Measurements from ENCODE around the gene FAM114A2.
"Not testable (repeated sequence)": the region's sequence is repeated elsewhere in the genome, so short reads cannot be mapped to it uniquely, and the experiment has no call there.

FAM114A2 gene

DNA sequence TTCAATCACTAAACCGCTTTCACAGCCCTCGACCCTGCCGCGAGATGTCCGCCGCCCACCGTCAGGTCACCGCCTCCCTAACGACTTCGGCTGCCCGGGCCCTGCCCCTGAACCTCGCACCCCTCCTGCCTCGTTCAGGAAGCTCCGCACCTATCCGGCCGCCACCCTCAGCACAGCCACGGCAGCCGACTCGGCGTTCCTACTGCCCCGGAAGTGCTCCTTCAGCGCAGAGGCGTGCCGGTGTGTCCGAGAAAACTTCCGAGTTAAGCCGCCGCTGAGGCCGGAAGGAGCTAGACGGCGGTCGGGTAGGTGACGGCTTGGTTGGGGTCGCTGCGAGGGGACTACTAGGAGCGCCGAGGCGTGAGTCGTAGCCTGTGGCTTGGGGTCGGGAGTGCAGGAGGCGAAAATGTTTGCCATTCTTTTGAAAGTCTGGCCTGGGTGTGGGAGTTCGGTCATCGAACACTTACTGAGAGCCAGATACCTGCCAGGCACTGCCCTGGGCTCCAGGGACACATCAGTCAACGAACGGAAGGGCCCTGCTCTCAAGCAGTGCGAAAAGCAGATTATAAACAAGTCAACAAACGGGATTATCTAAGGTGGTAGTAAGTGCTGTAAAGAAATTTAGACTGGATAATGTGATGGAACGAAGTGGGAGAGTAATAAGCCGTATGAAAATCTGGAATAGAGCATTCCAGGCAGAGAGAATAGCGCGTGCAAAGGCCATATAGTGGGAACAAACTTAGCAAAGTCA, at the start of gene FAM114A2, which contains the start of gene MFAP3:
Gene FAM114A2, minus strand, starts transcription at position 204 of the 751 bp plus-strand sequence. CDS start 3,957 bp downstream, outside the sequence.
Gene MFAP3, plus strand, starts transcription at position 261 of the 751 bp plus-strand sequence. CDS start 10,756 bp downstream, outside the sequence.
- H3K4me3 Mint-ChIP-seq: peak within 1 kb of the TSS; percentile 94
- peaks cover 9% of the 10 kb centered on the region for H3K36me3 Mint-ChIP-seq (ENCODE audit: low read depth)
- no peaks in the 10 kb centered on the region for H3K9me3 Mint-ChIP-seq
- peaks cover 31% of the 10 kb centered on the region for H3K4me1 Mint-ChIP-seq (ENCODE audit: low read depth)
- H3K27ac Mint-ChIP-seq: peak within 1 kb of the TSS; percentile 85
- no peaks in the 10 kb centered on the region for H3K27me3 Mint-ChIP-seq (ENCODE audit: low read depth)

DNA sequence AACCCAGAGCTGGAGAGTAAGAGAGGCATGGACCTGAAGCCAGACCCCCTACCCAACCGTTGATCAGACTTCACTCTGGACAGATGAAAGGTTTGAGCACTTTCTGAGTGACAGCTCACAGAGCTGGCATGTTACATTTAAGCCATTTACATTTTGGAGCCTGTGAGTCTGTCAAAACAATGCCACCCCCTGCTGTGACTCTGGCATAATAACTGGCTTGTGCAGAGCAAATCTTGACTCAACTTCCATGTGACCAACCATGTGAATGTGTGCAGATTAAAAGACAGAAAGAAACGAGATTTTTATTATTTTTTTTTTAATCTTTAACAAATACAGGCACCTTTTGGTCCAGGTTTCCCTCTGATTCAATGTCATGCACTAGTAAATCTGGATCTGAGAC, 48.5 kb upstream of the FAM114A2 start:
- H3K27me3 Mint-ChIP-seq (ENCODE audit: low read depth): peaks cover 26% of the 10 kb centered on the region
- no peaks in the 10 kb centered on the region for H3K9me3 Mint-ChIP-seq
- H3K36me3 Mint-ChIP-seq (ENCODE audit: low read depth): peaks cover 1% of the 10 kb centered on the region
- H3K4me1 Mint-ChIP-seq (ENCODE audit: low read depth): peaks cover 13% of the 10 kb centered on the region
- H3K27ac Mint-ChIP-seq: no peak overlapping the region
- no peak overlapping the region for H3K4me3 Mint-ChIP-seq

DNA sequence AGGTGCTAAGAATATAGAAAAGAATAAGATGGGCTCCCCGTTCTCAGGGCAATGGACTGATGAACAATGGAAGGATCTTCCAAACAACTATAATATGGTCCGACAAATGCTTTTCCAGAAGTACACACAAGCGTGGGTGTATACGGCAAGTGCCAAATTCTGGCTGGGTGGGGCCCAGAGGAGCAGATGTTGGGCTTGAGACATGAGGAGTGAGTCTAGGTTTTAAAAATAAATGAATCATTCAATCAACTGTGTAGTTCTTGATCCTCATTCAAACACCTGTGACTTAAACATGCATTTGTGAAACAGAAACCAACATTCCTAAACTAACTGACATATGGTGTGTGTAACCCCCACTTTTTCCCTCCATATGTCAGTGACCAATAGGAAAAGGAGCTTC, 47.9 kb upstream of the FAM114A2 start:
- Mint-ChIP-seq H3K27me3 (ENCODE audit: low read depth) (peaks cover 19% of the 10 kb centered on the region), H3K4me3 (no peak overlapping the region), H3K27ac (no peak overlapping the region), H3K9me3 (no peaks in the 10 kb centered on the region), H3K4me1 (ENCODE audit: low read depth) (peaks cover 13% of the 10 kb centered on the region), H3K36me3 (ENCODE audit: low read depth) (peaks cover 1% of the 10 kb centered on the region)

DNA sequence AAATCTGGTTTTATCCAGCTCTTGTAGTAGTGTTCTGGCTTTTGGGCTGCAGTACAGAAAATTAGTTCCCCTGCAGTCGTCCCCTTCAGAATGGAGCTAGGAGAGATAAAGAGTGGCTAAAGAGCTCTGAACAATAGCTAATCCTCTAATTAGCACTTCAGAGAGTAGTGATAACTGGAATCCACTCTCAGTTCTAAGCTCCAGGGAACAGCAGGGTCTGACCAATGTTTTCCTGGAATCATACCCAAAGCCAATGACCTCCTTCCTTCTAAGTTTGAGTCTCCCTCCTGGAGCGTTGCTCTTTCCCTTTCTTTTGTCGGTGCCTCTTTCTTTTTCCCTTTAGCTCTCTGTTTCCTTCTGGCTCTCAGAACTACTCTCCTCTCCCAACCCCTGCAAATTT, 47.4 kb upstream of the FAM114A2 start:
- no peak overlapping the region for H3K4me3 Mint-ChIP-seq
- H3K27me3 Mint-ChIP-seq (ENCODE audit: low read depth): peaks cover 17% of the 10 kb centered on the region
- no peak overlapping the region for H3K27ac Mint-ChIP-seq
- H3K9me3 Mint-ChIP-seq: no peaks in the 10 kb centered on the region
- H3K36me3 Mint-ChIP-seq (ENCODE audit: low read depth): peaks cover 1% of the 10 kb centered on the region
- H3K4me1 Mint-ChIP-seq (ENCODE audit: low read depth): peaks cover 14% of the 10 kb centered on the region

DNA sequence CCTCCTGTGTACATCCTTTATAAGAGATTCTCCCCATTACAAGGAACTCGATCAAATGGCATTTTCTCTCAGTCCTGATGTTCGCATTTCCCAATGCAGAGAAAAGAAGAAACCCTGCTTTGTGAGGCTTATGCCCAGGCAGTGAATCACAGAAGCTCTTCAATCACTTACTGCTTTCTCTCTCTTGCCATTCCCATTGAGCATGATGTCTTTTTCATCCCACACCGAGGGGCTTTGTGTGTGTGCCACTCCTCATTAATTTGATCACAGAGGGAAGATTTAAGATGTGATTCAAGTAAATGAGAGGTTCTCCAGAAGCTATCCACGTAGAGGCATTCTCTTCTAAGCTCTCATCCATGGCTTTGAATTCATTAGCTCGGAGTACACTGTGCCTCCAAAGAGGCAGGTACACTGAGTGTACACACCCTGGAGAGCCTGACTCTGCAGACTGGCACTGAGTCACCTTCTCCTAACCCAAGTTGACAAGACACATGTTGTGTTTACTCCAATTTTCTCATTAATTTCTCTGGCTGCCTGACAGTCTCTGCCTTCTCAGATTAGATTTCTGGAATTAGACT, 45.4 kb upstream of the FAM114A2 start:
- Mint-ChIP-seq H3K27me3 (ENCODE audit: low read depth) (peaks cover 10% of the 10 kb centered on the region), H3K36me3 (ENCODE audit: low read depth) (peaks cover 1% of the 10 kb centered on the region), H3K4me1 (ENCODE audit: low read depth) (peaks cover 18% of the 10 kb centered on the region), H3K4me3 (no peak overlapping the region), H3K9me3 (no peaks in the 10 kb centered on the region), H3K27ac (no peak overlapping the region)

DNA sequence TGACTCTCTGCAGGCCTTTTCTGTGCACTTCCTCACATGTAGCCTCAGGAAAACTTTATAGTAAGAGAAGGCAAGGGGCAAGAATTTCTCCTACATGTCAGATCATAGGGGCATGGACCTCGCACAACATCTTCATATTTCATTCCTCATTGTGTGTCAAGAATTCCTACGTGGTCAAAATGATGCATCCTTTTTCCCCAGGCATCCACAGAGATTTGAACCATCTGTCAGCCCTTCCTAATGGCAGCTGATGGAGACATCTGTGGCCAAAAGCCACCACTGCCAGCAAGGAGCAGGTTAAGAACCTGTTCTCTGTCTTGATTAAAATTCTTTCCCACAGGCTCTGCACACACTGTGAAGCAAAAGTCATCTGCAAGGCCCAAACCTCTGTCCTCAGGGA, 42.5 kb upstream of the FAM114A2 start:
- Mint-ChIP-seq H3K9me3 (no peaks in the 10 kb centered on the region), H3K27ac (no peak overlapping the region), H3K4me1 (ENCODE audit: low read depth) (peaks cover 31% of the 10 kb centered on the region)

DNA sequence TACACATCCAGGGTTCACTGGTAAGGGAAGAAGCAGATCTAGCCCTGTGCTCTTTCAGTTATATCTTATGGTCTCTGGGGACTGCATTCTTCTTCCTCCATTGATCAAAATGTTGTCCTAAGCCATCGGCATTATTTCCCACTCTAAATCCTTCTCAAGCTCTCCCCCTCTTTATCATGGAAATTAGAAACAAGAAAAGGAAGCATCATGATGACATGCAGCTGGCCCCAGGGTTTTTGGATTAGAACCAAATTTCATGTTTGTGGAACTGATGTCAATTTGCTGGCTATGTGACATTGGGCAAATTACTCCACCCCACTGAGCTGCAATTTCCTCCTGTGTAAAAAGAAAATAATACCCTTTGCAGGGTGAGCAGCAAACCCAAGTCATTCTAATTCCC, 39.6 kb upstream of the FAM114A2 start:
- H3K4me3 Mint-ChIP-seq: no peak overlapping the region
- peaks cover 41% of the 10 kb centered on the region for H3K4me1 Mint-ChIP-seq (ENCODE audit: low read depth)
- H3K36me3 Mint-ChIP-seq (ENCODE audit: low read depth): peaks cover 4% of the 10 kb centered on the region
- no peaks in the 10 kb centered on the region for H3K27me3 Mint-ChIP-seq (ENCODE audit: low read depth)
- no peaks in the 10 kb centered on the region for H3K9me3 Mint-ChIP-seq
- H3K27ac Mint-ChIP-seq: peak overlapping the region; percentile 7

More for the DNA sequence above, 42.5 kb upstream of the FAM114A2 start:
- Mint-ChIP-seq H3K4me3 (no peak overlapping the region), H3K27me3 (ENCODE audit: low read depth) (peaks cover 7% of the 10 kb centered on the region), H3K36me3 (ENCODE audit: low read depth) (peaks cover 4% of the 10 kb centered on the region)

DNA sequence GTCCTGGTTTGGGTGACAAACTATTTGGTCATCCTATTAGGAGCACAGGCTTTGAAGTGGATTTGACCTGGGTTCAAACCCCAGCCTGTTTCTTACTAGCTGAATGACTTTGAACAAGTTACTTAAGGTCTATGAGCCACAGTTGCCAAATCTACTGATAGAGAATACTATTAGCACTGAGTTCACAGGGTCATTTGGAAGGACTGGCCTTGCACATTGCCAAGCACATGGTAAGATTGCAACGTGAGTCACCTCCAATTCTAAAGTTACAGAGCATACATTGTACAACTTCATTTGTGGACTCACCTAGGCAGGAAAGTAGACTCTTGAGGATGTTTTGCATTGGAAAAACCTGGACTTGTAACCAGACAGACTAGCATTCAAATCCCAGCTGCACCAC, 39.0 kb upstream of the FAM114A2 start:
- Mint-ChIP-seq H3K27me3 (ENCODE audit: low read depth) (no peaks in the 10 kb centered on the region), H3K4me1 (ENCODE audit: low read depth) (peaks cover 47% of the 10 kb centered on the region)

DNA sequence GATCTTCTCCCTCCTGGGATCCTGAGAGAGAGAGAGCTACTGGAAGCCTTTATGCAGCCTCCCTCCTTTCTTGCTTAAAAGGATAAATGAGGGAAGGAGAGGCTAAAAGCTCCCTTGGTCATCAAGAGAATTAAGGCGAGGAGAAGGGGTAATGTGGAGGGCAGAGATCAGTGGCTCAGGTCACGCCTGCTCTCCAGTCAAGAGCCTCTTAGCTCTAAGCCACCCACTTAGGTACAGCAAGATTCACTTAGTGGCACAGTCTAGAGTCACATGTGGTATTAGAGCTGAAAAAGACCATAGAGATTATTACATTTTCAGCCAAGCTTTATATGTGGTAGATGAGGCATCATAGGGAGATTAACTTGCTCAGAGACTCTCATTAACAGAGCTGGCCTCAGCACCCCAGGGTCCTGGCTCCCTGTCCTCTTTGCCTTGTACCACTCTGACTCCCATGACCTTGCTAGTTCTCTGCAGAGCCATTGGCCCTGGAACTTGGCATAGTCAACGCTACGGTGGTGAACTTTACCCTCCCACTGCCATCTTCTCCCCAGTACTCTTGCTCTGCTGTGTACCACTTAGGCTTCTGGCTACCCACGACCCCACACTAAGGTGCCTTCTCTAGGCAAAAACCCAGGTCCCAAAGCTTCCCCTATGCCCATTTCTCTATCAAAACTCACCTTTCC, 37.7 kb upstream of the FAM114A2 start:
- no peaks in the 10 kb centered on the region for H3K9me3 Mint-ChIP-seq
- peaks cover 4% of the 10 kb centered on the region for H3K36me3 Mint-ChIP-seq (ENCODE audit: low read depth)
- peak overlapping the region; percentile 75 for H3K27ac Mint-ChIP-seq
- peaks cover 57% of the 10 kb centered on the region for H3K4me1 Mint-ChIP-seq (ENCODE audit: low read depth)
- H3K27me3 Mint-ChIP-seq (ENCODE audit: low read depth): peaks cover 2% of the 10 kb centered on the region
- H3K4me3 Mint-ChIP-seq: no peak overlapping the region

More for the DNA sequence above, 39.0 kb upstream of the FAM114A2 start:
- H3K9me3 Mint-ChIP-seq: no peaks in the 10 kb centered on the region
- H3K36me3 Mint-ChIP-seq (ENCODE audit: low read depth): peaks cover 4% of the 10 kb centered on the region
- no peak overlapping the region for H3K27ac Mint-ChIP-seq
- H3K4me3 Mint-ChIP-seq: no peak overlapping the region

DNA sequence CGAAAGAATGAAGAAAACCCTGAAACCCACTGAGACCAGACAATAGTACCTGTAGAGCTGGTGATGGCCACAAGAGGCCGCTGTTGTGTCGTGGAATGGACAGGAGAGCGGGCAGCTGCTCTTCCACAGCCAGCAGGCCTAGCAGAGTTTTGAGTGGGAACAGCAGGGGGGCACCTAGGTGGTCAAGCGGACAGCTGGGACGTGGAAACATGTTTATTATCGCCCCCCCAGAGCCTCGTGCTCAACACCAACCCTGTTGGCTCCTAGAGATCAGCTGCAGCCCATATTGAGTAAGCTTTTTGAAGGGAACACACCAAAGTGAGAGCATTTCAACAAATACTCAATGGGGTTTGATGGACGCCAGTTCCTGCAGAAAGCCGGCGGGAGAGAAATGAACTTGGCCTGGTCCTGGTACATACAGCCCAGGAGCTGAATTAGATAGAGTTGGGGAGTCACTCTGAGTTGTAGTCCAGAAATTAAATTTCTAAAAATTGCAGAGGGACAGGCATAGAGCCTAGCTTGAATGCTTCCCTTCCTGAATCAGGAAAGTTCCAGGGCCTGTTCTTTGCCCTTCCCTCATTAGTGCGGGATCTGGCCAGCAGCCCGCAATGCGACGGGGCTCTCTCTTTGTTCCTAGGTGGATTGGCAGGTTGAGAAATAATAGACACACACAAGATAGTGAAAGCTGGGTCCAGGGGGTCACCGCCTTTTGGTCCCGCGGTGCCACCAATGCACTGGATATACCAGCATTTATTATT, 33.9 kb upstream of the FAM114A2 start:
- Mint-ChIP-seq H3K36me3 (ENCODE audit: low read depth) (peaks cover 4% of the 10 kb centered on the region), H3K9me3 (no peaks in the 10 kb centered on the region), H3K27me3 (ENCODE audit: low read depth) (peaks cover 11% of the 10 kb centered on the region), H3K4me3 (peak overlapping the region; percentile 30), H3K4me1 (ENCODE audit: low read depth) (peaks cover 50% of the 10 kb centered on the region), H3K27ac (peak overlapping the region; percentile 74)

DNA sequence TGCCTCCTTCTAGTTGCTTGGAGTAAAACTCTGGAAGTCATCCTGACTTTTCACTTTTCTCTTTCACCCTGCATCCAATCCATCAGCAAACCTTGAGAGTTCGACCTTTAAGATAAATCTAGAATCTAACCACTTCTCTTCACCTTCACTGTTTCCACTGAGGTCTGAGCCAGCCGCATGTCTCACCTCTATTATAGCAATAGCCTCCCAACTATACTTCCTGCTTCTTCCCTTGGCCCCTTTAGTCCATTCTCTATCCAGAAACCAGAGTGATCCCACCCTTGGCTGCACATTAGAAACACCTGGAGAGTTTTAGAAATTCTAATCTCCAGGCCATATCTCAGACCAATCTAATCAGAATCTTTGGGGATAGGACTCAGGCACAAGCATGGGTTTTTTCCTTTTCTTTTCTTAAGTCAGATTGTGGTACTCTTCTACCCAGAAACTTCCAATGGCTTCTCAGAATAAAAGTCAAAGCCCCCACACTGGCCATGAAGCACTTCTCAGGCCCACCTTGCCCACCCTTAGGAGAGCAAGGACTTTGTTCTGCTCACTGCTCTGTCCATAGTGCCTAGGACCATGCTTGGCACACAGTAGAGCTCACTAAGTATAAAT, 33.2 kb upstream of the FAM114A2 start:
- Mint-ChIP-seq H3K4me1 (ENCODE audit: low read depth) (peaks cover 45% of the 10 kb centered on the region), H3K4me3 (peak overlapping the region; percentile 30), H3K27ac (peak overlapping the region; percentile 74), H3K27me3 (ENCODE audit: low read depth) (peaks cover 11% of the 10 kb centered on the region), H3K9me3 (no peaks in the 10 kb centered on the region), H3K36me3 (ENCODE audit: low read depth) (peaks cover 4% of the 10 kb centered on the region)

DNA sequence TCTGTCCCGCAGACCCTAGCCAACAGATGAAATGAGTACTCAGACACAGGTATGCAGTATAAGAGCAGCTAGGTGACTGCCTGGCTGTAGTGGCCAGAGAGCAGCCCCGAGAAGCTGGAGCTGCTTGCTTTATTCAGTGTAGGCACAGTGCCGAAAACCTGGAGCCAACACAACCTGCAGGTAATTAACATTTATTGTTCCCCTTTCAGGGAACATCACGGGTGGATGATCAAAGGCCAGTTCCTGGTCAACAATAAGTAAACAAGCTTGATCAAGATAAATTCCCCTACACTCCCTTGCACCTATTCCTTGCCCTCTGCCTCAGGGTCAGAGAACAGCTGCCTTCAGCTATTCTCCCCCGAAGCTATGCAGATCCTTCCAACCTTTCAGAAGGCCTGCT, 31.1 kb upstream of the FAM114A2 start:
- H3K27ac Mint-ChIP-seq; H3K36me3 Mint-ChIP-seq (ENCODE audit: low read depth): not testable (repeated sequence)
- peaks cover 12% of the 10 kb centered on the region for H3K27me3 Mint-ChIP-seq (ENCODE audit: low read depth)

DNA sequence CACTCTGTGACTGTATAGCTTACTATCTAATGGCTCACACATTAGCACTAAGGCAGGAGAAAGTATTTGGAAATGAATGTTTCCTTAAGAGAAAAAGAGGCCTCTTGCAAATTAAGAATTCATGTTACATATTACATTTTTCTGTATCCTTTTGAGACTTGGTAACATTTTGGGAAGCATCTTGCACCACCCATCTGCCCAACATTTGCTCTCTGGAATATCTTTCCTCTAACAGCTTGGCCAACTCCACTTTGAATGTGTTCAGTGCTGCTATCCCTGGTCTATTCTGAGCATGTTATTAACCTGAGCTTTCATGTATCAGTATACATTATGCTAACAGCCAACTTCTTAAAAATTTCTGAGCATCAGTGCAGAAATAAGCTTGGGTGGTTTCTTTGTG, 27.3 kb upstream of the FAM114A2 start:
- Mint-ChIP-seq H3K27ac (no peak overlapping the region), H3K4me3 (no peak overlapping the region), H3K4me1 (ENCODE audit: low read depth) (no peaks in the 10 kb centered on the region), H3K27me3 (ENCODE audit: low read depth) (peaks cover 9% of the 10 kb centered on the region), H3K9me3 (no peaks in the 10 kb centered on the region), H3K36me3 (ENCODE audit: low read depth) (peaks cover 2% of the 10 kb centered on the region)

More for the DNA sequence above, 31.1 kb upstream of the FAM114A2 start:
- not testable (repeated sequence) for H3K9me3 Mint-ChIP-seq, H3K4me3 Mint-ChIP-seq
- H3K4me1 Mint-ChIP-seq (ENCODE audit: low read depth): peaks cover 32% of the 10 kb centered on the region

DNA sequence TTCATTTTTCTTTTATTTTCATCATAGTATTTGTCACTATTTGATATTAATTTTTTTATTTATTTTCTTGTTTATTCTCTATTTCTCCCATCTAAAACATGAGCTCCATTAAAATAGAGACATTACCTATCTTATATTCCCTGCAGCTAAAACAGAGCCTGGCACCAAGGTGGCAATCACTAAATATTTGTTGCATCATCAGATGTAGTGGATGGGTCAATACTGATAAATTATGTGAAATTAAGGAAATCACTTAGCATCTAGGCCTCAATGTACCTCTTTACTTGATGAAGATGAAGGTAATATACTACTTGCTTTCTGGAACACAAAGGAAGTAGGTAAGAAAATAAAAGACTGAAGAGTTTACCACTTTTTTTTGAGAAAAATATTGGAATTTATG, 24.7 kb upstream of the FAM114A2 start:
- H3K36me3 Mint-ChIP-seq (ENCODE audit: low read depth): peaks cover 2% of the 10 kb centered on the region
- H3K9me3 Mint-ChIP-seq: no peaks in the 10 kb centered on the region
- no peak overlapping the region for H3K4me3 Mint-ChIP-seq
- peaks cover 5% of the 10 kb centered on the region for H3K27me3 Mint-ChIP-seq (ENCODE audit: low read depth)
- peaks cover 8% of the 10 kb centered on the region for H3K4me1 Mint-ChIP-seq (ENCODE audit: low read depth)
- no peak overlapping the region for H3K27ac Mint-ChIP-seq
